Calu3 (cell line): ENCODE results near the gene CST3. TPM values are rescaled to one million over a fixed set of nuclear protein-coding genes. Genes with fewer than 3 reads are reported as not detected.

Experiments used
- BruUV-seq: library from RNA; stranded (reverse); fragments of 400-500 nt; replicated peaks from 2 replicates; lab custom pipeline; 2021; lab: Mats Ljungman, UMichigan
- CTCF ChIA-PET: fragments of 300-600 bp; sonication (Branson Sonifier 250); formaldehyde crosslinking; loops from one replicate; lab custom pipeline; 2022; ENCODE audit warnings: antibody characterized with exemption; lab: Charles Lee
- DNase-seq: peaks from one replicate; pipeline ENCODE4 v3.0.0; 2022
- H3K27ac Mint-ChIP-seq: one replicate; pipeline ENCODE4 v1.8.0; 2022; ENCODE audit warnings: mixed read lengths; ENCODE audit not compliant: unreplicated experiment
- H3K27me3 Mint-ChIP-seq: one replicate; pipeline ENCODE4 v1.8.0; 2022; ENCODE audit warnings: mixed read lengths; ENCODE audit not compliant: unreplicated experiment
- H3K36me3 Mint-ChIP-seq: one replicate; pipeline ENCODE4 v1.8.0; 2022; ENCODE audit warnings: mild to moderate bottlenecking, moderate library complexity, mixed read lengths; ENCODE audit not compliant: insufficient read depth, unreplicated experiment
- H3K4me1 Mint-ChIP-seq: one replicate; pipeline ENCODE4 v1.8.0; 2022; ENCODE audit warnings: mild to moderate bottlenecking, low read depth, mixed read lengths; ENCODE audit not compliant: unreplicated experiment
- H3K4me3 Mint-ChIP-seq: one replicate; pipeline ENCODE4 v1.8.0; 2022; ENCODE audit warnings: mild to moderate bottlenecking, low read depth, moderate library complexity, mixed read lengths; ENCODE audit not compliant: unreplicated experiment
- H3K9me3 Mint-ChIP-seq: one replicate; pipeline ENCODE4 v1.8.0; 2022; ENCODE audit warnings: low read depth, mixed read lengths; ENCODE audit not compliant: unreplicated experiment
- intact Hi-C: fragments of 100-400 bp; cut with micrococcal nuclease; formaldehyde crosslinking; loops from one replicate; pipeline ENCODE4 v1.10.0; 2022; ENCODE audit not compliant: unreplicated experiment
- total RNA-seq: library from RNA; stranded (reverse); gene quantifications from 2 replicates; pipeline ENCODE4 v1.2.3, GENCODE V29; 2022
- TF ChIP-seq, protein P1 (sequence below): fragments of 200-600 bp; IDR thresholded peaks from one replicate; pipeline ENCODE4 v1.8.0; 2022; ENCODE audit warnings: antibody characterized with exemption; ENCODE audit not compliant: unreplicated experiment

The CST3 gene
- total RNA-seq, 1 experiment from 2014 or later = 95.7 TPM

DNA sequence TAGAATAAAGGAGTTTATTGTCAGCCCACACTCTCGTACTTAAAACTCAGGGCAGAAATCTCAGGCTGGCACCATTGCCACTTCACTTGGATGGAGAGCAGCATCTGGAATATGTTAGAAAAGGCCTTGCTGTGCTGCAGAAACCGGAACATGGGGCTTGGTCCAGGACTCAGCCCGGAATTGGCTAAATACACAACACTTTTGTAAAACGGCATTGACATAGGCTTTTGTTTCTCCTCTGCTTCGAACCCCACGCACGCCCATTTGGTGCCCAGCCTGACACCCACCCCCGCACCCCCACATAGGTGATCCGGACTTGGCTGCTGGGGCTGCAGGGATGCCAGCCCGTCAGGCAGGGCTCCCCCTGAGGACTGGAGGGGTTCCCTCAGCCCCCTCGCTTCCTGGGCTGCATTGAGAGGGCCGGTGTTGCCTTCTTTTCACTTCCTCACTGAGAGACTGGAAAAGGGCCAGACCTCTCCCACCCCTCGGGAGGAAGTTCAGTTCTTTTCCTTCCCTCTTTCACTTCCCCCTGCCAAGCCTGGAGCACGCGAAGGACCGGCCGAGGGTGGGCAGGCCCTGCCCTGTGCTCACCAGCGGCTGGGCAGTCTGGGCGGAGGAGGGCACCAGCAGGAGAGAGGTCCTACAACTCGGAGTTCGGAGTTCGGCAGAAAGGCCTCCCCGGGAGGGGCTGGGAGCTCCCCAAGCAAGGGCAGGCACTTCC lies 17.9 kb upstream of the CST3 start:
- no peaks in the 10 kb centered on the region for H3K9me3 Mint-ChIP-seq
- no peaks in the 10 kb centered on the region for H3K36me3 Mint-ChIP-seq
- H3K27ac Mint-ChIP-seq = no peak overlapping the region
- CTCF ChIA-PET = no interaction called here
- intact Hi-C loops = no loop called here
- no peak overlapping the region for H3K4me3 Mint-ChIP-seq
- DNase-seq = no peak
- peaks cover 15% of the 10 kb centered on the region for H3K4me1 Mint-ChIP-seq
- TF ChIP-seq, protein P1, sequence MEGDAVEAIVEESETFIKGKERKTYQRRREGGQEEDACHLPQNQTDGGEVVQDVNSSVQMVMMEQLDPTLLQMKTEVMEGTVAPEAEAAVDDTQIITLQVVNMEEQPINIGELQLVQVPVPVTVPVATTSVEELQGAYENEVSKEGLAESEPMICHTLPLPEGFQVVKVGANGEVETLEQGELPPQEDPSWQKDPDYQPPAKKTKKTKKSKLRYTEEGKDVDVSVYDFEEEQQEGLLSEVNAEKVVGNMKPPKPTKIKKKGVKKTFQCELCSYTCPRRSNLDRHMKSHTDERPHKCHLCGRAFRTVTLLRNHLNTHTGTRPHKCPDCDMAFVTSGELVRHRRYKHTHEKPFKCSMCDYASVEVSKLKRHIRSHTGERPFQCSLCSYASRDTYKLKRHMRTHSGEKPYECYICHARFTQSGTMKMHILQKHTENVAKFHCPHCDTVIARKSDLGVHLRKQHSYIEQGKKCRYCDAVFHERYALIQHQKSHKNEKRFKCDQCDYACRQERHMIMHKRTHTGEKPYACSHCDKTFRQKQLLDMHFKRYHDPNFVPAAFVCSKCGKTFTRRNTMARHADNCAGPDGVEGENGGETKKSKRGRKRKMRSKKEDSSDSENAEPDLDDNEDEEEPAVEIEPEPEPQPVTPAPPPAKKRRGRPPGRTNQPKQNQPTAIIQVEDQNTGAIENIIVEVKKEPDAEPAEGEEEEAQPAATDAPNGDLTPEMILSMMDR = no peak
- no peaks in the 10 kb centered on the region for H3K27me3 Mint-ChIP-seq
- no TSS peak for BruUV-seq

DNA sequence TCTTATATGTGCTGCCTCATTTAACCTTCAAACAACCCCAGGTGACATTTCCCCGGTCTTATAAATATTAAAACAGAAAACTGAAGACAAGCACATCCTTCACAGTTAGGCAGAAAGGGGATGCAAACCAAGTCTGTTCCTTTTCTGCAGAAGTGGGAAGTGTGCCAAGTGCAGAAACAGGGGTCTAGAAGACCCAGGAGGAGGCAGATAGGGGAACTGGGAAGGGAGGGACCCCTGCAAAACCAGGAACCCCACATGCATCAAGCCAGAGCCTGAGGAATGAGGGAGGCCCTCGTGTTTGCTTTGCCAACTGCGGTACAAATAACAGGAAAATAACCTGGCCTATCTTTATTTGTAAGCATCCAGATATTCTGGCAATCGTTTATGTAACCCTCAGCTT lies 17.0 kb upstream of the CST3 start:
- no peaks in the 10 kb centered on the region for H3K9me3 Mint-ChIP-seq
- TF ChIP-seq, protein P1 = no peak
- H3K27me3 Mint-ChIP-seq = no peaks in the 10 kb centered on the region
- CTCF ChIA-PET = no interaction called here
- no peak for DNase-seq
- BruUV-seq = no TSS peak
- no peaks in the 10 kb centered on the region for H3K36me3 Mint-ChIP-seq
- intact Hi-C loops = no loop called here
- no peak overlapping the region for H3K4me3 Mint-ChIP-seq
- no peak overlapping the region for H3K27ac Mint-ChIP-seq
- H3K4me1 Mint-ChIP-seq = peaks cover 7% of the 10 kb centered on the region

DNA sequence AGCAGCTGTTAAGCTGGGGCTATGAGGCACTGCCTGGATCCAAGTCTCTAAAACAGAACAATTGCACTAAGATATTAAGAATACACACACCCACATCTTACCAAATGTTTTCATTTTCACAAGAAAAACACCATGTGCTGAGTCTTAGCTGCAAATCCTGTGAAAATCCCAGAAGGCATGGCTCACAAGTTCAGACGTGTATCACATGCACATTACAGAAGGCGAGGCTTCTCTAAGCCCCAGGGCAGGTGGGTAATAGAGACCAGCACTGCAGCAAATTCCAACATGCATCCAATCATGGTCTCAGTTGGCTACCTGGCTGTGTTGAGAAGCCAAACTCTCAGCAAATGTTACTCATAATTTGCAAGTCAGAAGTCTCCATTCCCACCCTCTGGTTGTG lies 16.2 kb upstream of the CST3 start:
- no peaks in the 10 kb centered on the region for H3K9me3 Mint-ChIP-seq
- H3K27me3 Mint-ChIP-seq = no peaks in the 10 kb centered on the region
- H3K4me3 Mint-ChIP-seq = no peak overlapping the region
- no peak overlapping the region for H3K27ac Mint-ChIP-seq
- intact Hi-C loops = no loop called here
- H3K36me3 Mint-ChIP-seq = no peaks in the 10 kb centered on the region
- H3K4me1 Mint-ChIP-seq = no peaks in the 10 kb centered on the region
- TF ChIP-seq, protein P1 = no peak
- DNase-seq = no peak
- no TSS peak for BruUV-seq
- CTCF ChIA-PET = no interaction called here

DNA sequence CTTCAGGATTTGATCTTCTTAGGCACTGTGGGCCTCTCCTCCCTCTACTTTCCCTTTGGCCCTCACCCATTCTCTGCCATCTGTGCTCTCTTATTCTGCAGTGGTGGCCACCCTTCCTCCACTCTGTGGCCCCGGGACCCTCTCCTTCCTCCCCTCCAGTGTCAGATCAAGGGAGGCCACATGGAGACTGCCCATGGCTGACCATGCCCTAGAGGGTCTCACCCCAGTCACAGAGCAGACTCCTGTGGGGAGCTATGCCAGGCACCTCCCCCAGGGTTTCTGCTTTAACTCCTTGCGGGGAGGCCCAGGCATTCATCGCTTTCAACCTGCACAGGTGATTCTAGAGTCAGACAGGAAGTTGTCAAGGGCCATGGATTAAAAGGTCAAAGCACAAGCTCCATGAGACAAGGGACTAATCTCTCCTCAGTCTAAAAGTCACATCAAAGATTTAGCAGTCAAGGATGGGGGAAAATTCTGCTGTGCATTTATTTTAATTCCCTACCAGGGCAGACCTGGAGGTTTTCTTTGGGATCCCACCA lies 15.7 kb upstream of the CST3 start:
- CTCF ChIA-PET = no interaction called here

More for the DNA sequence above, 15.7 kb upstream of the CST3 start:
- Mint-ChIP-seq H3K27me3 (no peaks in the 10 kb centered on the region), H3K36me3 (no peaks in the 10 kb centered on the region), H3K4me3 (no peak overlapping the region), H3K9me3 (no peaks in the 10 kb centered on the region), H3K27ac (no peak overlapping the region), H3K4me1 (no peaks in the 10 kb centered on the region)
- no peak for DNase-seq
- no TSS peak for BruUV-seq
- TF ChIP-seq, protein P1 = no peak
- intact Hi-C loops = no loop called here
